GM18867 (cell line): ENCODE measurements around the gene SUN1.
A peak's percentile ranks its signal among the peaks of the same experiment; 100 is the strongest.

Experiments used
- ATAC-seq: cut with Tn5 transposase; IDR thresholded peaks from one replicate; pipeline ENCODE4 v1.9.1; 2021; ENCODE audit warnings: mild to moderate bottlenecking, moderate library complexity; ENCODE audit not compliant: unreplicated experiment

The SUN1 gene

GRCh38 chr7:876077-876971 lies 44.0 kb downstream of the SUN1 start, which contains the start of gene GET4:
Gene GET4, plus strand, starts transcription at chr7:876554. Its CDS starts 92 bp downstream, at chr7:876646.
- peak; percentile 75 for ATAC-seq

- ATAC-seq: peak; percentile 28
Measured at GRCh38 chr7:876972-877311, 44.7 kb downstream of the SUN1 start.

- ATAC-seq: no peak
Measured at GRCh38 chr7:877312-878232, 45.3 kb downstream of the SUN1 start.

DNA sequence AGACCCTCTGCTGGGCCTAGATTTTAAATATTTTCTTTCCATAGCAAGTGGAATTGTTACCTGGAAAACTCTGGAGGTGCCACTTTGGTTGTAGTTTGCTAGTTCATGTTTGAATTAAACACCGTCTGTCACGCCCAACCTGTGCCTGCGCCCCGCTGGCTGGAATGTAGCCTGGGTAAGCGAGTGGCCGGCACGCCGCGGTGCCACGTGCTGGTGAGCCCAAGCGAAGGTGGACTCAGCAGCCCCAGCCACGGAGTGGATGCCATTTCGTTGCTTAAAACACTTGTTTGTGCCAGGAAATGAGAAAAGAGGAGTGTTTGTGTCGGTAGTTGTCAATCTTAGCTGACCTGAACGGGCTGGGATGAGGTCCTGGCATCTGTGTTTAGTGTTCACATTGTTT lies 46.8 kb downstream of the SUN1 start:
- no peak for ATAC-seq

- ATAC-seq: no peak
Measured at GRCh38 chr7:879706-880105, 47.4 kb downstream of the SUN1 start.

- no peak for ATAC-seq
Measured at GRCh38 chr7:880450-880849, 48.2 kb downstream of the SUN1 start.

DNA sequence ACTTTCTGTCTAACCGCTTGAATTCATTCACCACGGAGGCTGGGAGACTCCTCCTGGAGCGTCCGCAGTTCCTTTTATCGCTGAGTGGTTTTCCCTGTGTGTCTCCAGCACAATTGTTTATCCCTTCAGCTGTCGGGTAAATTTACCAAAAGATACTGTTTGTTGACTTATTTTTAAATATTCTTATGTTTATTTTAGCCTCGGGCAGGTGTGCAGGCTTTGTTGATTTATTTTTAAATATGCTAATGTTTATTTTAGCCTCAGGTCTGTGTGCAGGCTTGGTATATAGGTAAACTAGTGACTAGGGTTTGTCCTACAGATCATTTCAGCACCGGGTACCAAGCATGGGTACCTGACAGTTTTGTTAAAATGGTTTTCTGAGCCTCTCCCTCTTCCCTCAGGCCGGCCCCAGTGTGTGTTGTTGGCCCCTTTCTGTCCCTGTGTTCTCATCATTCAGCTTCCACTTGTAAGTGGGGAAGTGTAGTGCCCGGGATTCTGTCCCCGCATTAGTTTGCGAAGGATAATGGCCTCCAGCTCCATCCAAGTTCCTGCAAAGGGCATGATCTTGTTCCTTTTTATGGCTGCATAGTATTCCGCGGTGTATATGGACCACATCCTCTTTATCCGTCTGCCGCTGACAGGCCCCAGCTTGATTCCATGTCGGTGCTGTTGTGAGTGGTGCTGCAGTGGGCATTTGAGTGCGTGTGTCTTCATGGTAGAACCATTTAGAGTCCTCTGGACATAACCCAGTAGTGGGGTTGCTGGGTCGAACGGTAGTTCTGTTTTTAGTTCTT lies 49.4 kb downstream of the SUN1 start:
- ATAC-seq: no peak

DNA sequence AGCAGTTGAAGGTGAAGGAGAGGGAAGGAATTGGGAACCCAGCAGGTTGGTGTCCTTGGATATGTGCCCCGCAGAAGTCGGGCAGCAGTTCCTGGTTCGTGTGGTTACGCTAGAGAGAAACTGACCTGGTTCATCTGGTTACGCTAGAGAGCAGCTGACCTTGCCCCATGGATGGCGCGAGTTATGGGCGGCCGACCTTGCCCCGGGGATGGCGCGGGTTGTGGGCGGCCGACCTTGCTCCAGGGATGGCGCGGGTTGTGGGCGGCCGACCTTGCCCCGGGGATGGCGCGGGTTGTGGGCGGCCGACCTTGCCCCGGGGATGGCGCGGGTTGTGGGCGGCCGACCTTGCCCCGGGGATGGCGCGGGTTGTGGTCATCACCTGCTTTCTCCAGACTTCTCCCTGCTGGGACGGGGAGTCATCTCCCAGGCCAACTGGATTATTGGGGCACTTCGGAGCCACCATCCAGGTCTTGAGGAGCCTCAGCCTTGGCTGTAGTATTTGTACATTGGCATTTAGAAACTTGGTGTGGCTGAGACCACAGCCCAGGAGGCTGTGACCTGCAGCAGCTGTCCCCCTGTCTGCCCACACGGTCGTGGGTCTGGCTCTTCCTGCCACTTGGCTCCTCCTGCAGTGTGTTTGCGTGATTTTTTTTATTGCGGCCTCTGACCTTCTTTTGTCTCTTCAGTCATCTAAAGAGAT lies 50.2 kb downstream of the SUN1 start:
- ATAC-seq: no peak

DNA sequence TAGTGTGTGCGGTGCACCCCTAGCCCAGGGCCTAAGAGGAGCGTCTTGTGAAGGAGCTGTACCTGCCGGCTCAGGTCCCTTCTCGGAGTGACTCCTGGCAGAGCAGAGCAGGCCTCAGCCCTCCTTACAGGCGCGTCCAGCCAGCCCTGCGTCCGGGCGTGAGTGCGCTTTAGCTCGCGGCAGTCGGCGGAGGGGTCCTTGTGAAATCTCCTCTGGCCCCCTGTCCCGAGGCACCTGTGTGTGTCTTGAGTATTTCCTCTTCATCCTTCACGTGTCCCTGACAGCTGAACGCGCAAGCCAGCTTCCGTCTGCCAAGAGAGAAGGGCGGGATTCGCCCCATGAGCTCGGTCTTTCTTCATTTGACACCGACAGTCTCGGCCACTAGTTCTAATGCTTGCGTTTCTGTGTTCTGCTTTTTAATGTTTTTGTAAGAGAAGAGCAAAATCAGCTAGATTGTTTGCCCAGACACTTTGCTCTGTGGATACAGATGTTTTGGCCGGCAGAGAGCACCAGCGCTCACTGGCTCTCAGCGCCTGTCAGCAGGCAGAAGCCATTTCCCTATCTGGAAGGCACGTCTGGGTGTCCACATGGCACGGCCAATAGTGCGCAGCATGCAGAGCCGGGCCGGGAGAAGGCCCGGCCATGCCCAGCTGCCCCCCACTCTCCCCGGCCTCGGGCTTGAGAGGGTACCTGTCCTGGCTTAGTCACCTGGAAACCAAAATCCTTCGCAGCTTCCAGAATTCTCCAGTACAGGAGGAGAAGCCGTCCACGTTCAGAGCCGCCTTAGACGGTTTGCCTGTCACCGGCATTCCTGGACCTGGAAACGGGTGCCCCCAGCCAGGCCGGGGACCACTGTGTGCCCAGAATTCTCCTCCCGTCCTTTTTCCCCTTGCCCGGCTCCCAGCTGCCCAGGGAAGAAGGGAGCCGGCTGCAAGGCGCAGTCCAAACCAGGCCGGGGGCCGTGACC lies 51.1 kb downstream of the SUN1 start:
- no peak for ATAC-seq

- ATAC-seq: no peak
Measured at GRCh38 chr7:884191-885003, 52.1 kb downstream of the SUN1 start.

DNA sequence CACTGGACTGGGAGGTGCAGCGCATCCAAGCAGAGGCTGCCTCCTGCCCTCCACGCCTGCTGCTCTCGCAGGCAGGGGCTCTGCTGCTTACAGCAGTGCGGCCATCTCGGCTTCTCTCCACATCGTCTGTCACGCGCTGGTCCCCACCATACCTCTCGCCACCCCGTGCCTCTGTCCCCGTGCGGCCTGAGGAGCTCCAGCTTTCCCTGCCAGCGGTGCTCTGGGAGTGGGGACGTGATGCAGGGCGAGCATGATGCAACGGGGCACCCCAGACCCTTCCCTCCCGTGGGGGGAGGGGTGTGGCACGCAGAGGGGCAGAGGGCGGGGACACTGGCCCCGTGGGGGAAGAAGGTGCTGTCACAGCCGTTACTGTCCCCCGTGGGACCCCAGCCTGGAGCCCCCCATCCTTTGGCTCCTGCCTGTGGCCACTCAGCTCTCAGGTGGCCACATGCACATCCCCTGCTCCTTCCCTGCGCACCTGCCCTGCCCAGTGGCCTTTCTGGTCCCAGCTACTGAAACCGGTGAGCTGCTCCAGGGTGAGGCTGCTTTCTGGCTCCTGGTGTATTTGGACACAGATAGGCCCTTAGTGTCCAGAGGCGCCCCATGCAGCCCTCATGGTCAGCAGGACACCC lies 53.1 kb downstream of the SUN1 start:
- no peak for ATAC-seq

- no peak for ATAC-seq
Measured at GRCh38 chr7:885893-886625, 53.8 kb downstream of the SUN1 start.

GRCh38 chr7:886626-887487 lies 54.6 kb downstream of the SUN1 start:
- ATAC-seq: no peak

DNA sequence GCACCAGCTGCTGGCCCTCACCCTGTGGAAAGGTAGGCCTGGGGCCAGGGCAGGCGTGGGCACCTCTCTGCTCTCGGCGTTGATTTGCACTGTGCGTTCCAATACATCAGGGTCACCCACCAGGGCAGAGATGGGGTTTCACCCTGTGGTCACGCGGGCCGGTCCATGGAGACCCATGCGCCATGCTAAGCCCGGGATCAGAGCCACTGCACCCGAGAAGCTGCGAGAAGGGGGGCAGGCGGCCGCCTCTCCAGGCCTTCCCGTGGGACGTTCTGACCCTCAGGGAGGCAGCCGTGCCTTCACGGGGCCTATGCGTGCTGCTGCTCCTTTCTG lies 55.2 kb downstream of the SUN1 start:
- ATAC-seq: no peak

GRCh38 chr7:888081-889024 lies 56.1 kb downstream of the SUN1 start:
- no peak for ATAC-seq
